ENCODE data around the gene TESMIN. TPM values are rescaled to one million over a fixed set of nuclear protein-coding genes. Genes with fewer than 3 reads are reported as not detected.

Gene TESMIN
- total RNA-seq, 1 experiment from 2014 or later, result not detected

DNA sequence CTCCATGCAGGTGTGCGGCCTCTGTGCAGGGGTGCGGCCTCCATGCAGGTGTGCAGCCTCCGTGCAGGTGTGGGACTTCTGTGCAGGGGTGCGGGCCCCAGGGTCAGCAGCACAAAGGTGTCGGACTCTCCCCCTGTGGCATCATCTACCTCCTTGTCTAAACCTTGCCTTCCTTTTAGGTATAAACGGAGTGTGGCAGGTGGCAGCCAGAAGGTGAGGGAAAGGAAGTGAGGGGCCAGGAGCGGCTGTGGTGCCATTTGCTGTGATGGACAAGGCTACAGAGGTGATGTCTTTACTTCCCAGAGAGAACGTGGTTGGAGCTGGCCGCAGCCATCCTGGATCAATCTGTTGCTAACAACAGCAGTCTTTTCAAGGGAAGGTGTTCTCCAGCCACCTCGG, 57.8 kb downstream of the TESMIN start:
- Histone ChIP-seq H3K4me3 (no peak overlapping the region), H3K9me3 (peaks cover 2% of the 10 kb centered on the region), H3K27me3 (0 out of 2 replicates have a peak, but pooled peaks cover under 1% of the 10 kb centered on the region), H3K36me3 (no peaks in the 10 kb centered on the region)
- DNase-seq, result no peak

- peaks cover 2% of the 10 kb centered on the region for H3K9me3 ChIP-seq
- no peaks in the 10 kb centered on the region for H3K36me3 ChIP-seq
- no peaks in the 10 kb centered on the region for H3K27me3 ChIP-seq
- H3K4me3 ChIP-seq, result no peak overlapping the region
- no peak for DNase-seq
Measured at GRCh38 chr11:68692871-68693483, 58.3 kb downstream of the TESMIN start.

DNA sequence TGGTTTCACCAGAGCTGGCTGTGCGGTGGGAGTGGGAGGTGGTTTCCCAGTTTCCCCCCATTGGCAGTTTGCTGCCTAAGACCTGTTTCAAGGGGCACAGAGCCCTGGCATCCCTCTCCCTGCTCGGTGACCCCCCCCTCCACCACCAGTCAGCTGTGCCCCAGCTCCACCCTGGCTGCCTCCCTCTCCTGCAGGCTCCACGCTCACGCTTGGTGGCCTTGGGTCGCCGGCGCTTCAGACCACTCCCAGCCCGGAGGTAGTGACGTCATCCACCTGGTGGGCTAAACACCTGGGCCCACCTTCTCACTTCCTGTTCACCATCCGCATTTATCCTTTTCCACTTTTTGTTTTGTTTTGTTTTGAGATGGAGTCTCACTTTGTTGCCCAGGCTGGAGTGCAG, 59.2 kb downstream of the TESMIN start:
- Histone ChIP-seq H3K36me3 (no peaks in the 10 kb centered on the region), H3K27me3 (no peaks in the 10 kb centered on the region), H3K9me3 (peaks cover 2% of the 10 kb centered on the region; the same call in 1 of the 2 replicates), H3K4me3 (no peak overlapping the region)
- DNase-seq, result no peak

- Histone ChIP-seq H3K27me3 (no peaks in the 10 kb centered on the region), H3K4me3 (no peak overlapping the region), H3K36me3 (no peaks in the 10 kb centered on the region), H3K9me3 (peaks cover 1% of the 10 kb centered on the region; the same call in 1 of the 2 replicates)
- no peak for DNase-seq
Measured at GRCh38 chr11:68691402-68691784, 59.9 kb downstream of the TESMIN start.

DNA sequence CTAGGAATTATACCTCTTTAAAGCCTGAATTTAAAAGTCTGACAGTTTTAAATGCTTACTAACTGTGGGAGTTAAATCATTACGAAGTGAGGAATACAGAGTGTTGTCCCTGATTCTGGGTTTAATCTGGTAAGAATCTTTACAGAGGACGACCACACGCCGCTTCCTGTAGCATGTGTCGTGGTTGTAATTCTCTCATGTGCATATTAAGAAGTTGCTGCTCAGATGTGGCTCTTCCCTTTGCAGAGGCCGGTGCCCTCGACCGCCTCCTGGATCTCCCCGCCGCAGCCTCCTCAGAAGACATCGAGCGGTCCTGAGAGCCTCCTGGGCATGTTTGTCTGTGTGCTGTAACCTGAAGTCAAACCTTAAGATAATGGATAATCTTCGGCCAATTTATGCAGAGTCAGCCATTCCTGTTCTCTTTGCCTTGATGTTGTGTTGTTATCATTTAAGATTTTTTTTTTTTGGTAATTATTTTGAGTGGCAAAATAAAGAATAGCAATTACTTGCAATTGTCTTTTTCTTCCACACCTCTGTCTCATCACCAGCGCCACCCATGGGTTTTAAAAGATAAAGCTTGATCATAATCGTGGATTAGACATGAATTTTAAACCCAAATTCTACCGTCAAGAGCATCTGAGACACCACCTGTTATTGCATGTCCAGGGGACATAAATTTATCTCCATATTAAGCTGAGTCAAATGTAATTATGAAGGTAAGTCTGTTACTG, 60.5 kb downstream of the TESMIN start:
- H3K9me3 ChIP-seq, result no peaks in the 10 kb centered on the region; the same call in 1 of the 2 replicates
- H3K4me3 ChIP-seq, result no peak overlapping the region
- no peaks in the 10 kb centered on the region for H3K36me3 ChIP-seq
- no peaks in the 10 kb centered on the region for H3K27me3 ChIP-seq
- DNase-seq, result no peak

GRCh38 chr11:68689737-68690625, 61.3 kb downstream of the TESMIN start:
- Histone ChIP-seq H3K36me3 (no peaks in the 10 kb centered on the region), H3K27me3 (peaks cover 4% of the 10 kb centered on the region; the same call in 1 of the 2 replicates), H3K9me3 (no peaks in the 10 kb centered on the region; the same call in 1 of the 2 replicates), H3K4me3 (no peak overlapping the region)
- no peak for DNase-seq

DNA sequence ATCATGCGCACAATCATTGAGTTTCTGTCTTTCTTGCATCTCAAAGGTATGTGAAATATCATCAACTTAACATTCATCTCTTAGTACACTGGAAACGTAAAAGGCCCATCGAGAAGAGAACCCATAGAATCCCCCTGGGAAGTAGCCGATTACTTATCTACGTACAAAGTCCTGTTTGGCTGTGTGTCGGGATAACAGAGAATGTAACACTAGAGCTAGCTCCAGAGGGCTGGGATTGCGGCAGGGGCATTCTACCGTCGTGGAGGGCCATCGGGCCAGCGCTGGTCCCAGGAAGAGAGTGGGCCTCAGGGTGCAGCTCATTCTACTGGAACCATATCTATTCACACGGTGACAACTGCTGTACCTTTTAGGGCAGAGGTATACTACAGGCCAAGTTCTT, 62.4 kb downstream of the TESMIN start:
- Histone ChIP-seq H3K36me3 (no peaks in the 10 kb centered on the region), H3K9me3 (no peaks in the 10 kb centered on the region), H3K4me3 (no peak overlapping the region), H3K27me3 (peaks cover 8% of the 10 kb centered on the region)
- no peak for DNase-seq

DNA sequence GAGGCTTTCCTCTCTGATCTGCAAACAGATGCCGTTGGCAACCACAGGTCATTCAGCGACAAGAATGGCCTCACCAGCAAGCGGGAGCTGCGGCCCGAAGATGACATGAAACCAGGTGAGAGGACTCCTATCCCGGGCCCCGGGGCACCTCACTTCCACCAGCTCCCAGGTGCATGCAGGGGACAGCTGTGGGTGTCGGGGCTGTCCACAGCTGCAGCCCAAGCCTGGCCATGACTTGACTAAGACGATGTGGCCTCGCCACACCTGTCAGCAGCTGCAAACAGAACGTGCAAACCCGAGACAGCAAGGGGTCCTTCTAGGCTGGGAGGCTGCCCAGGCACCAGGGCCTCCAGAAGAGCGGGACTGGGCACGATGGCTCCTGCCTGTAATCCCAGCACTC, 63.3 kb downstream of the TESMIN start:
- H3K36me3 ChIP-seq, result no peaks in the 10 kb centered on the region
- DNase-seq, result no peak
- no peaks in the 10 kb centered on the region for H3K9me3 ChIP-seq
- no peak overlapping the region for H3K4me3 ChIP-seq
- H3K27me3 ChIP-seq, result peaks cover 8% of the 10 kb centered on the region

- no peak for DNase-seq
- H3K4me3 ChIP-seq, result no peak overlapping the region
- H3K27me3 ChIP-seq, result peaks cover 8% of the 10 kb centered on the region
- H3K36me3 ChIP-seq, result no peaks in the 10 kb centered on the region
- H3K9me3 ChIP-seq, result no peaks in the 10 kb centered on the region
Measured at GRCh38 chr11:68687311-68687710, 64.0 kb downstream of the TESMIN start.

DNA sequence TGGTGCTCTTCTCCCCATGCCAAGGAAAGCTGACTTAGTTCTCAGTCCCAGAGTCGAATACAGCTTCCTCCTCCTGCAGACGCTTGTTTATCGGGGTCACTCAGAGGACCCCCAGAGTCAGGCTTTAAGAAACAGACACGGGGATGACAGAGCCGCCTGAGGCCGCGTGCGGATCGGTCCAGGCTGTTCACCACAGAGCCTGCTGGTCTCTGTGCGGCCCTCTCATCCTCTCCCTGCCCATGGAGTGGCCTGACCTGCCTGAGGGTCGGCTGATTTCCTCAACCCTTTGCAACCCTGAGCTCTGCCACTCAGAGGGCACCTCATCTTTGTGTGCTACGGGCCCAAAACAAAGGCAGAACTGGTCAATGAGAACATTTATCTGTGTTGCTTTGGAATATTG, 64.8 kb downstream of the TESMIN start:
- H3K27me3 ChIP-seq, result peaks cover 8% of the 10 kb centered on the region
- DNase-seq, result no peak

GRCh38 chr11:68685656-68686380, 65.5 kb downstream of the TESMIN start:
- H3K4me3 ChIP-seq, result no peak overlapping the region
- no peaks in the 10 kb centered on the region for H3K36me3 ChIP-seq
- H3K27me3 ChIP-seq, result peaks cover 8% of the 10 kb centered on the region
- no peak for DNase-seq
- no peaks in the 10 kb centered on the region for H3K9me3 ChIP-seq

More for the DNA sequence above, 64.8 kb downstream of the TESMIN start:
- no peaks in the 10 kb centered on the region for H3K36me3 ChIP-seq
- no peaks in the 10 kb centered on the region for H3K9me3 ChIP-seq
- H3K4me3 ChIP-seq, result no peak overlapping the region

DNA sequence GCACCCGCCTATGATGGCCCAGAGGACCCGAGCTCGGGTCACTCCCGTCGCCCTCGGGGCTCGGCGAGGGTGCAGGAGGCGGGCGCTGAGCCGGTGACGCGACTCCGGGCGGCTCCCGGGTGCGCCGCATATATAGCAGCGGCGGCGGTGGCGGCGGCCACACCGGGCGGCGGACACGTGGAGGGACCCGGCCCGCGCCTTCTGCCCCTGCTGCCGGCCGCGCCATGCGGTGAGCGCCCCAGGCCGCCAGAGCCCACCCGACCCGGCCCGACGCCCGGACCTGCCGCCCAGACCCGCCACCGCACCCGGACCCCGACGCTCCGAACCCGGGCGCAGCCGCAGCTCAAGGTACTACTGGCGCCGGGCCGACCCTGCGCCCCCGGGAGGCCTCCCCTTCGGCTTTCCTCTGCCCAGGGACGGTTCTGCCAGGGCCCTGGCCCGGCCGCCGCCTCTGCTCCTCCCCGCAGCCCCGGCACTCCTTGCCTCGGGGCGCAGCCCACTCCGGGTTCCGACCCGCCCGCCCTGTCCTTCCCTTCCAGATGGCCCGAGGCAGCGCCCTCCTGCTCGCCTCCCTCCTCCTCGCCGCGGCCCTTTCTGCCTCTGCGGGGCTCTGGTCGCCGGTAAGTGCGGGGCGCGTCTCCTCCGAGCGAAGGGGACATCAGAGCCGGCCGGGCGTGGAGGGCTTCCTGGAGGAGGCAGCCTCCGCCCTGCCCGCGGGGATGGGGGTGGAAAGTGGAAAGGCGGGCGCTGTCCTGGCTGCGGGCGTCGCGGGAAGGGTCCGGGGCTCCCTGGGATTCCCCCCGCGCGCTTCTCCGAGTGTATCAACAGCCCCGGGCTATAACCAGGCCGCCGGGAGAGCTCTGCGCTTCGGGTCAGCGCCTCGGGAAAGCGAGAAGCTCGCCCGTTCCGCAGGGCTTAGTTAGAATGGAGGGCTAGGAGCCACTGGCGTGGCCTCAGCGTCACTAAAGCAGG, 66.6 kb downstream of the TESMIN start, which contains the start of gene GAL:
GAL (plus strand) TSS at position 160 of the 972 bp plus-strand sequence; CDS start at position 540, 380 bp downstream.
- Histone ChIP-seq H3K4me3 (peak within 1 kb of the TSS; percentile 30), H3K36me3 (no peaks in the 10 kb centered on the region), H3K9me3 (no peaks in the 10 kb centered on the region), H3K27me3 (peaks cover 8% of the 10 kb centered on the region)
- no peak for DNase-seq

DNA sequence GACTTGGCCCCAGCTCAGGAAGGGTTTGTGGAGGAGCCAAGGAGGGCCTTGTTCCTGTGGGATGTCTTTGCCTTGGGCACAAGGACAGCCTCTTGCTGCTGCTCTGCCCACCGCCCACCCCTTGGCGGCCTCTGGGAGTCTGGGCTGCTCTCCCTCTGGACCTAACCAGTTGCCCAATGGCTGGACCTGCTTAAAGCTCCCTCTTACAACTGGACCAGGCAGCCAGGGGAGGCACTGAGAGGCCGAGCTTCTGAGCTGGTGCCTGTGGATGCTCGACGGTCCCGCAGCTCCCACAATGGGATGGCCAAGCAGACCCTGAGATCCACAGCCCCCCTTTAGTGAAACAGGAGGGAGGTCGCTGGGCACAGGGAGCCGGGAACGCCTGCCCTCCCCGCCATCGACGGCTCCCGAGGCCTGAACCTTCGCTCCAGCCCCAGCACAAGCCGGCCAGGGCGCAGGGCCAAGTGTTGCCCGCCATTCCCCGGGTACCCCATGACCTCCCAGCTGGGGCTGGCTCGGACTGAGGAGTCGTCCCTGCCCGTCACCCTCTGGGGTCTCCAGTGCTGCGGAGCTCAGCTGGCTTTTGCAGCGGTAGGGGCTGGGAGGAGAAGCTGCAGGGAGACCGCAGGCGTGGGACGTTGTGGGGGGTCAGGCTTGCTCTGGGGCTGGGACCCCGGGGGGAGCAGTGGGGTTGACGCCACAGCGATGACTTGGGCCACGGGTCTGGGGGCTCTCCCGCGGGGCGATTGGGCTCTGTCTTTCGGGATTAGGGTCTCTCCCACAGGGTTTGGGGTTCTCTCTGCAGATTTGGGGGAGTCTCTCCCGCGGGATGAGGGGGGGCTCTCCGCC, 67.6 kb downstream of the TESMIN start:
- Histone ChIP-seq H3K4me3 (no peak overlapping the region), H3K27me3 (peaks cover 8% of the 10 kb centered on the region), H3K9me3 (no peaks in the 10 kb centered on the region), H3K36me3 (no peaks in the 10 kb centered on the region)
- peak; percentile 48 for DNase-seq

DNA sequence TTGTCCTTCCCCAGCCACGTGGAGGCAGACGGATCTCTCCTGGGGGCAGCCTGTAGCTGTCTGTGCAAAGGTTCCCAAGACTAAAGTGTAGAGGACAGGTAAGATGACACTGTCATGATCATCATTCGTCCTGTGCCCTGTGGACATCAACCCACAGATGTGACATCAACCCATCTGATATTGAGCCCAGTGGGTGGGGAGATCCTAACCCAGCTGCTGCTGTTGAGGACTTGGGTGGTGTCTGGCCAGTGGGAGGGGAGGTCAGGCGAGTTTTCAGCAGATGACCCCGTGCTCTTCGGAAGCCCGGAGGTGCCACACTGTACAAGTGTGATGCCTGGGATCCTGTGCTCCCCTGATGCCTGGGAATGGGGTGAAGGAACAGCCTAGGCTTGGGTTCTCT, 68.2 kb downstream of the TESMIN start:
- H3K4me3 ChIP-seq, result no peak overlapping the region
- no peaks in the 10 kb centered on the region for H3K9me3 ChIP-seq
- DNase-seq, result no peak
- no peaks in the 10 kb centered on the region for H3K36me3 ChIP-seq
- peaks cover 8% of the 10 kb centered on the region for H3K27me3 ChIP-seq

- peak; percentile 40 for DNase-seq
- Histone ChIP-seq H3K9me3 (no peaks in the 10 kb centered on the region), H3K4me3 (no peak overlapping the region), H3K27me3 (peaks cover 8% of the 10 kb centered on the region), H3K36me3 (no peaks in the 10 kb centered on the region)
Measured at GRCh38 chr11:68682531-68682961, 68.8 kb downstream of the TESMIN start.
